ENCODE results near the gene PSD2.

The PSD2 gene

DNA sequence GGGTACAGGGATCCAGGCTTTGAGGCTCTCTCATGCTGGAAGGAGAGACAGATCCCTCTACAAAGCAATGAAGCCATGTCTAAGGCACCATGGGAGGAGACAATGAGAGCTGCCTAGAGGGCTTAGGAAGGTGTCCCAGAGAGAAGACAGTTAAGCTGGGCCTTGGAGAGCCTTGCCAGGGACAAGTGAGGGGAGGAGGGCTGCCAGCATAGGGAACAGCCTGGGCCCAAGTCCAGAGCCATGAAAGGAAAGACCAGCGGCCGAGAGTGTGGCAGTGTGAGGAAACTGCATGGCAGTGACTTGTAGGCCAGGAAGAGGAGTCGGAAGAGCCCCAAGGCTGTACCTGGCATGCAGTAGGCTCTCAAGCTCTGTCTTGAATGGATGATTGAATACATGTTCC lies 88.5 kb downstream of the PSD2 start:
- no peak for DNase-seq

GRCh38 chr5:139884734-139885133 lies 89.1 kb downstream of the PSD2 start:
- no peak for DNase-seq

GRCh38 chr5:139885172-139885856 lies 89.7 kb downstream of the PSD2 start:
- DNase-seq: no peak

DNA sequence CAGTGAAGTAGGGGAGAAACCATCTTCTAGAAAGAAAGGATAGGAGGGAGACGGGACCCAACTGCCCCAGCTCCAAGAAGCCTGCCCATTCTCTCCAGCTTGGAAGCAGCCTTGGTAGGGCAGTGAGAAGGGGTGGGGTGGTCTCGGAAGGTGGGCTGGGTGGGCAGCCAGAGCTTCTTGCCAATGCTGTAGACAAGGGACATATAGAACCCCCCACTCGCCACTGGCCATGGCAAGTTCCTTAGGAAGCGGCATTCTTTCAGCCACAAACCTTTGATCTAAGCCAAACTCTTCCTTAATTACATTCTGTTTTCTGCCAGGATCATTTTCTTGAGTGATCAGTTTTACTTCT lies 90.2 kb downstream of the PSD2 start:
- no peak for DNase-seq

DNA sequence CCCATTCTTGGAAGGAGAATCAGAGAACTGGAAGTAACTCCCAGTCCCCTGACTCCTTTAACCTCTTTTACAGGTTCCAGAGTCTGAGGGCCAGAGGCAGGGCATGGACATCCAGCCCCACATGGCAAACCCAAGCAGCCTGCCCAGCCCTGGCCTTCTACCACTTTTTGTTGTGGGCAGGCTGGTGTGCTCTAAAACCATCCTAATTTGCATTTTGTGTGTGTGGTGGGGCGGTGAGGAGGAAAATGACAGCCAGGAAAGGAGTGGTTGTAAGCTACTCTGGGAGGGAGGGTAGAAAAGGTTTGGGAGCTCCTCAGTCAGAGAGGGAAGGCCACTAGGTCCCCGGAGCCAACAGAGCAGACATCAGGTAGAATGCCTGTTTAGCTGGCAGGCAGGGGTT lies 90.6 kb downstream of the PSD2 start:
- no peak for DNase-seq

DNA sequence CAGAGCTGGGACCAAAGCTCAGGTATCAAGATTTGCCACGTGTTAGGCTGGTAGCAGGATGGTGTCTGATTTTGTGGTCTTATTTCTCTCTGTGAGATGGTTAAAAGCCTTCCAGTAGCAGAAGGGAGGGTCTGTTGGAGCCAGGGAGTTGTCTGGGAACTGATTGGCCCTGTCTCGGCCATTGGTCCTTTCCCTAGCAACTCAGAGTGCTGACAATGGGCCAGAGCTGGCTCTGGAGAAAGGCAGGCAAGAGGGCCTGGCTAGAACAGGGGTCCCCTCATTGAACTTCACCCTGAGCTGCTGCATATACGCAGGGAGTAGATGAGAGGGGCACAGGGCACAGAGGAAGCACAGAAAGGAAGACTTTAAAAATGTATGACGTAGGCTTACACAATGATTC lies 92.8 kb downstream of the PSD2 start:
- DNase-seq: no peak

DNA sequence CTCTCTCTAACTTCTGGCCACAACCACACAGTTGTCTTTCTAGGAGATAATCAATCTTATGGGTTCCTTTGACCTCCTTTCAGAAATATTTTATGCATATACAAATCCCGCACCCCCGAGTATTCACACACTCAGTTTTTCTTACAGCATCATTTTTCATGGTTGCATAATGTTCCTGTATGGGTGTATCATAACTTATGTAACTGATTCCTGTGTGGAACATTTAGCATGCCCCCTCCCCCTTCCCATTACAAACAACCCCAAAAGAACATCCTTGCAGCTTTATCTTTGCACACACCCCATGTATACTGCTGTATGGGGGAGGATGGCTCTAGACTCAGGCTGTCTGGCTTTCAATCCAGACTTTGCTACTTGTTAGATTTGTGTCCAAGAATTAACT lies 93.8 kb downstream of the PSD2 start:
- no peak for DNase-seq

- DNase-seq: no peak
These were observed 98.3 kb downstream of the PSD2 start for GRCh38 chr5:139893873-139894272.
